Osteocyte (in vitro differentiated cells): ENCODE data around the gene ENAM. TPM values are rescaled to one million over a fixed set of nuclear protein-coding genes. Genes with fewer than 3 reads are reported as not detected.

ENCODE experiments used
- DNase-seq: peaks from one replicate; pipeline ENCODE4 v3.0.0; 2021; ENCODE audit warnings: mixed read lengths; ENCODE audit not compliant: unreplicated experiment; ENCODE audit errors: extremely low spot score
- H3K27ac Mint-ChIP-seq: one replicate; pipeline ENCODE4 v1.8.0; 2021; ENCODE audit warnings: mild to moderate bottlenecking, mixed read lengths; ENCODE audit not compliant: unreplicated experiment
- H3K27me3 Mint-ChIP-seq: one replicate; pipeline ENCODE4 v1.8.0; 2021; ENCODE audit warnings: mixed read lengths; ENCODE audit not compliant: unreplicated experiment
- H3K36me3 Mint-ChIP-seq: one replicate; pipeline ENCODE4 v1.8.0; 2021; ENCODE audit warnings: mixed read lengths; ENCODE audit not compliant: unreplicated experiment
- H3K4me1 Mint-ChIP-seq: one replicate; pipeline ENCODE4 v1.8.0; 2021; ENCODE audit warnings: mixed read lengths; ENCODE audit not compliant: unreplicated experiment
- H3K4me3 Mint-ChIP-seq: one replicate; pipeline ENCODE4 v1.8.0; 2021; ENCODE audit warnings: mild to moderate bottlenecking, moderate library complexity, mixed read lengths; ENCODE audit not compliant: unreplicated experiment
- H3K9me3 Mint-ChIP-seq: one replicate; pipeline ENCODE4 v1.8.0; 2021; ENCODE audit warnings: mixed read lengths; ENCODE audit not compliant: unreplicated experiment
- long read RNA-seq: library from polyadenylated mRNA; unstranded; transcript quantifications from one replicate; pipeline ENCODE4 v2.0.0, GENCODE V29; 2021
- total RNA-seq: library from RNA; stranded (reverse); gene quantifications from 2 replicates; pipeline ENCODE4 v1.2.1, GENCODE V29; 2021
- TF ChIP-seq, protein P1 (sequence below): fragments of 200-600 bp; sonication (generic); IDR thresholded peaks from 2 replicates; pipeline ENCODE4 v1.5.0; 2021; ENCODE audit warnings: antibody characterized with exemption, mild to moderate bottlenecking, moderate library complexity

The ENAM gene
- total RNA-seq, result not detected in 2 replicates
- long read RNA-seq, result 0 reads

DNA sequence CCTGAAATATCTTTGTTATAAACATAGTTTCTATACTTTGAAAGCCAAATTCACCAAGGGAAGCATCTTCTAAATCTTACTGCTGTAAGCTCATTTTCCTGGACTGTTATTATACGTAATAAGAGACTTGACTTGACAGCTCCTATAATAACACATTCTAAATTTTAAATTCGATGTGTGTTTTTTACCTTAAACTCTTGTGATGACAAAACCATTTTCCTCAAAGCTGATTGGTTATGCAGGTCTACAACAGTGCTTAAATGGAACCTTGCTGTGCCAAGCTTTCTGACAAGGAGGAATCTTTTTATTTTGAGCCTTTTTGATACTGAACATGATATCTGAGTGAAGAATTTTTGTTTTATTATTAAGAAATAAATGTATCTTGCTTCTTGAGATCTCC lies at the start of gene ENAM:
Gene ENAM, plus strand, starts transcription at position 301 of the 400 bp plus-strand sequence. CDS start 757 bp downstream, outside the sequence.
- no peak within 1 kb of the TSS for H3K27ac Mint-ChIP-seq
- H3K9me3 Mint-ChIP-seq, result no peaks in the 10 kb centered on the region
- DNase-seq, result no peak
- peaks cover 10% of the 10 kb centered on the region for H3K4me1 Mint-ChIP-seq
- no peaks in the 10 kb centered on the region for H3K36me3 Mint-ChIP-seq
- H3K4me3 Mint-ChIP-seq, result no peak within 1 kb of the TSS
- TF ChIP-seq, protein P1, sequence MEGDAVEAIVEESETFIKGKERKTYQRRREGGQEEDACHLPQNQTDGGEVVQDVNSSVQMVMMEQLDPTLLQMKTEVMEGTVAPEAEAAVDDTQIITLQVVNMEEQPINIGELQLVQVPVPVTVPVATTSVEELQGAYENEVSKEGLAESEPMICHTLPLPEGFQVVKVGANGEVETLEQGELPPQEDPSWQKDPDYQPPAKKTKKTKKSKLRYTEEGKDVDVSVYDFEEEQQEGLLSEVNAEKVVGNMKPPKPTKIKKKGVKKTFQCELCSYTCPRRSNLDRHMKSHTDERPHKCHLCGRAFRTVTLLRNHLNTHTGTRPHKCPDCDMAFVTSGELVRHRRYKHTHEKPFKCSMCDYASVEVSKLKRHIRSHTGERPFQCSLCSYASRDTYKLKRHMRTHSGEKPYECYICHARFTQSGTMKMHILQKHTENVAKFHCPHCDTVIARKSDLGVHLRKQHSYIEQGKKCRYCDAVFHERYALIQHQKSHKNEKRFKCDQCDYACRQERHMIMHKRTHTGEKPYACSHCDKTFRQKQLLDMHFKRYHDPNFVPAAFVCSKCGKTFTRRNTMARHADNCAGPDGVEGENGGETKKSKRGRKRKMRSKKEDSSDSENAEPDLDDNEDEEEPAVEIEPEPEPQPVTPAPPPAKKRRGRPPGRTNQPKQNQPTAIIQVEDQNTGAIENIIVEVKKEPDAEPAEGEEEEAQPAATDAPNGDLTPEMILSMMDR, result no peak
- H3K27me3 Mint-ChIP-seq, result no peaks in the 10 kb centered on the region

DNA sequence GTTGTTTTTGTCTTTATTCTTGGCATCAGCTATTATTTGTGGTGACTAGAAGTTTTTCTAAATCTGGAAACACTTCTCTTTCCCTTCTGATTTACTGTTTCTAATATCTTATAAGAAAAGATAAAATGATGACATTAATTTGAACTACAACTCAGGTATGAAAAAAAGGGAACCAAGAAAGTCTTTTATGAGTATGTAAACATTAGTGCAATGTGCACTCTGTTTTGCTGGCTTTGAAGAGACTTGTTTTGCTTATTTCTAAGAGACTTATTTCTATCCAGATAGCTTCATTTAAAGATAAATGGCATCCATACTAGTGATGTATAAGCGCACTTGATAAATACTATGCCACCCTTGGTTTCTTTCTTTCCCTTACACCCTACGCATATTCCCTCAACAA lies 46.6 kb upstream of the ENAM start:
- H3K36me3 Mint-ChIP-seq, result no peaks in the 10 kb centered on the region
- DNase-seq, result no peak
- H3K4me1 Mint-ChIP-seq, result no peaks in the 10 kb centered on the region
- H3K9me3 Mint-ChIP-seq, result no peaks in the 10 kb centered on the region
- TF ChIP-seq, protein P1, result no peak
- H3K27ac Mint-ChIP-seq, result no peak overlapping the region
- no peak overlapping the region for H3K4me3 Mint-ChIP-seq
- H3K27me3 Mint-ChIP-seq, result peaks cover 21% of the 10 kb centered on the region

- TF ChIP-seq, protein P1, result no peak
- H3K27me3 Mint-ChIP-seq, result peaks cover 26% of the 10 kb centered on the region
- H3K36me3 Mint-ChIP-seq, result no peaks in the 10 kb centered on the region
- H3K27ac Mint-ChIP-seq, result no peak overlapping the region
- no peak for DNase-seq
- H3K4me1 Mint-ChIP-seq, result no peaks in the 10 kb centered on the region
- no peaks in the 10 kb centered on the region for H3K9me3 Mint-ChIP-seq
- no peak overlapping the region for H3K4me3 Mint-ChIP-seq
These were observed 44.4 kb upstream of the ENAM start for GRCh38 chr4:70583952-70584834.

DNA sequence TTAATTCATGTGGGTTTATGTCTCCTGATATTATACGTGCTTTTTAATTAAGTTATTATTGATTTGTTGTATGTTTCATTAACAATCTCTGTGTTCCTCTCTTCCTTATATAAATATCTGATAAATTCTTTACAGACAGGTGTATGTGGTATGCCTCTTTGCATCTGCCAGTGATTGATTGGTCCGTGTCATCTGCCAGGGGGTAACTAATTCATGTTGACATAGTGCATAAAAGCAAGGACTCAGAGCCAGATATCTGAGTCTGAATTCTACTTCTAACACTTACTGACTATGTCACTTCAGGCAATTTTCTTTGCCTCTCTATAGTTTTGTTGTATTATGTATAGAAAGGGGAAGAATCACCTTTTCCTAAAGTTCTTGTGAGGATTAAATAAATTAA lies 41.7 kb upstream of the ENAM start:
- no peaks in the 10 kb centered on the region for H3K36me3 Mint-ChIP-seq
- H3K9me3 Mint-ChIP-seq, result no peaks in the 10 kb centered on the region
- TF ChIP-seq, protein P1, result no peak
- peaks cover 34% of the 10 kb centered on the region for H3K27me3 Mint-ChIP-seq
- no peak overlapping the region for H3K27ac Mint-ChIP-seq
- no peak overlapping the region for H3K4me3 Mint-ChIP-seq
- H3K4me1 Mint-ChIP-seq, result no peaks in the 10 kb centered on the region
- DNase-seq, result no peak

DNA sequence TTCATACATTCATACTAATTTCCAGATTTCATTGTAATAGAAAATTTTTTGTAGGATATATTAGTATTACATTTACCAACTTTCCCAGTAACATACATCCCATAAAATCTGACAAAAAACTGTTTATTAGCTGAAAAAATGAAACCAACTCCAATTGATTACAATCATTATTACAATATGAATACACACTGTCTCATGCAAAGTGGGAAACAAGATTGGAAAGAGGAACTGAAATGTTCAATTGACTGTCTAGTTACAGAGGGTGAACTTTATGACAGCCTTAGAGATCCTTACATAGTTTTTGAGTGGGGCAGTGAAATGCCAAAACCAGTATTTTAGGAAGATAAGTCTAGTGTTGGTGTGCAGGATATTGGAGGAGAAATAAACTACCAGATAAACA lies 38.8 kb upstream of the ENAM start:
- no peak overlapping the region for H3K27ac Mint-ChIP-seq
- no peaks in the 10 kb centered on the region for H3K4me1 Mint-ChIP-seq
- no peak overlapping the region for H3K4me3 Mint-ChIP-seq
- no peaks in the 10 kb centered on the region for H3K9me3 Mint-ChIP-seq
- TF ChIP-seq, protein P1, result no peak
- DNase-seq, result no peak
- no peaks in the 10 kb centered on the region for H3K36me3 Mint-ChIP-seq
- peaks cover 36% of the 10 kb centered on the region for H3K27me3 Mint-ChIP-seq
